Endothelial cell of umbilical vein (primary cell): ENCODE results near the gene OLAH.

ENCODE experiments used
- CTCF ChIP-seq, 2 donors: IDR thresholded peaks; 1 replicate in 1 of 2; 2 replicates in 1 of 2; pipeline ENCODE4 v1.5.1; 2011; ENCODE audit warnings: low read length in 2 of 2, mild to moderate bottlenecking in 2 of 2, moderate library complexity in 2 of 2, control low read depth in 1 of 2, inconsistent platforms in 1 of 2, low read depth in 1 of 2; ENCODE audit not compliant: insufficient read depth in 1 of 2; ENCODE audit errors: extremely low read depth in 1 of 2
- GATA2 ChIP-seq: IDR thresholded peaks from 2 replicates; pipeline ENCODE4 v1.7.0; 2011; ENCODE audit warnings: low read depth, mild to moderate bottlenecking, moderate library complexity, mixed read lengths, low read length; ENCODE audit not compliant: insufficient read length, insufficient read depth
- JUN ChIP-seq: IDR thresholded peaks from 2 replicates; pipeline ENCODE4 v1.6.1; 2011; ENCODE audit warnings: borderline replicate concordance, low read depth; ENCODE audit not compliant: insufficient read length, insufficient read depth
- MYC ChIP-seq: IDR thresholded peaks from one replicate; pipeline ENCODE4 v1.6.1; 2011; ENCODE audit warnings: mild to moderate bottlenecking, low read depth, low read length
- POLR2A ChIP-seq: IDR thresholded peaks from 2 replicates; pipeline ENCODE4 v1.6.1; 2012; ENCODE audit warnings: low read depth, mild to moderate bottlenecking, control low read depth, low read length
- POLR2AphosphoS5 ChIP-seq: IDR thresholded peaks from 2 replicates; pipeline ENCODE4 v1.6.1; 2012; ENCODE audit warnings: low read depth, mild to moderate bottlenecking, control low read depth, low read length, moderate library complexity; ENCODE audit not compliant: insufficient read depth

- no peak for TF ChIP-seq GATA2
- TF ChIP-seq CTCF (IDR thresholded peaks at IDR 0.05; ENCODE audit: extremely low read depth in 1 of 2, insufficient read depth in 1 of 2, low read depth in 1 of 2, low read length in 2 of 2), result no peak
- TF ChIP-seq POLR2A, result no peak
- no peak for TF ChIP-seq JUN
- TF ChIP-seq POLR2AphosphoS5, result no peak
- no peak for TF ChIP-seq MYC
Observed at GRCh38 chr10:15060638-15061037, 16.9 kb downstream of the OLAH start.
